Panc1 (cell line): ENCODE data around the gene SDR39U1. TPM values are rescaled to one million over a fixed set of nuclear protein-coding genes. Genes with fewer than 3 reads are reported as not detected.

Experiments used
- ATAC-seq: fragments of 200-7000 bp; cut with Tn5 transposase; 2 replicates; pipeline ENCODE4 v1.9.1; 2020; ENCODE audit warnings: mild to moderate bottlenecking, moderate library complexity
- BruUV-seq: library from RNA; stranded (reverse); fragments of 400-500 nt; replicated peaks from 2 replicates; lab custom pipeline; 2021; lab: Mats Ljungman, UMichigan
- CTCF ChIA-PET: fragments of 300-600 bp; sonication (Branson Sonifier 250); formaldehyde crosslinking; loops from one replicate; lab custom pipeline; 2022; ENCODE audit warnings: antibody characterized with exemption; lab: Charles Lee
- POLR2A ChIA-PET: fragments of 300-600 bp; sonication (Branson Sonifier 250); formaldehyde crosslinking; loops from one replicate; lab custom pipeline; 2022; ENCODE audit warnings: antibody characterized with exemption; lab: Charles Lee
- DNase-seq: peaks from one replicate; pipeline ENCODE4 v3.0.0-alpha.2; 2010; ENCODE audit warnings: low read depth, low spot score
- H3K27ac ChIP-seq: 2 replicates; pipeline ENCODE4 v1.5.1; 2011; ENCODE audit warnings: mild to moderate bottlenecking, low read length, inconsistent platforms
- H3K27me3 ChIP-seq: fragments of 200-500 bp; sonication (Bioruptor generic); 2 replicates; pipeline ENCODE4 v1.6.0; 2014; ENCODE audit warnings: low read length, inconsistent platforms; ENCODE audit not compliant: control insufficient read depth, insufficient read depth
- H3K36me3 ChIP-seq: fragments of 200-500 bp; sonication (Bioruptor generic); 2 replicates; pipeline ENCODE4 v1.5.1; 2014; ENCODE audit warnings: inconsistent platforms, mild to moderate bottlenecking, low read length, moderate library complexity; ENCODE audit not compliant: control insufficient read depth, insufficient read depth
- H3K4me1 ChIP-seq: 2 replicates; pipeline ENCODE4 v1.5.1; 2011; ENCODE audit warnings: inconsistent platforms, mild to moderate bottlenecking, low read length, moderate library complexity; ENCODE audit not compliant: control insufficient read depth, insufficient read depth
- H3K4me3 ChIP-seq, 2 experiments: 2 replicates each; pipeline ENCODE4 v1.5.1; 2011 to 2012; ENCODE audit warnings: low read depth in 2 of 2, low read length in 2 of 2, mild to moderate bottlenecking in 2 of 2, inconsistent platforms in 1 of 2, moderate library complexity in 1 of 2
- H3K9me3 ChIP-seq: fragments of 200-500 bp; sonication (Bioruptor generic); 2 replicates; pipeline ENCODE4 v1.5.1; 2014; ENCODE audit warnings: low read depth, mild to moderate bottlenecking, inconsistent platforms, low read length, moderate library complexity; ENCODE audit not compliant: control insufficient read depth, insufficient read depth
- POLR2AphosphoS5 ChIP-seq: IDR thresholded peaks from 2 replicates; pipeline ENCODE4 v1.6.1; 2012; ENCODE audit warnings: mild to moderate bottlenecking, low read depth, low read length, moderate library complexity
- SIN3A ChIP-seq: IDR thresholded peaks from 2 replicates; pipeline ENCODE4 v1.6.1; 2012; ENCODE audit warnings: low read depth, mild to moderate bottlenecking, low read length, moderate library complexity, borderline replicate concordance; ENCODE audit not compliant: insufficient read depth
- TCF7L2 ChIP-seq: IDR thresholded peaks from 2 replicates; pipeline ENCODE4 v1.6.1; 2011; ENCODE audit warnings: mild to moderate bottlenecking, low read depth, low read length, inconsistent platforms
- in situ Hi-C: cut with HindIII; loops from 2 replicates; pipeline ENCODE4 v1.10.0; 2016; ENCODE audit warnings: low sequenced_read_pairs, low pct_unique_long_range_greater_than_20kb
- intact Hi-C: fragments of 100-400 bp; cut with micrococcal nuclease; formaldehyde crosslinking; loops from one replicate; pipeline ENCODE4 v1.10.0; 2022; ENCODE audit not compliant: unreplicated experiment
- total RNA-seq: library from RNA; stranded (reverse); gene quantifications from one replicate; pipeline ENCODE4 v1.2.1, GENCODE V29; 2021; ENCODE audit not compliant: unreplicated experiment
- TF ChIP-seq, protein P1 (sequence below), 2 experiments: IDR thresholded peaks; 2 replicates each; pipeline ENCODE4 v1.6.1; 2011 to 2012; ENCODE audit warnings: low read depth in 2 of 2, control low read depth in 1 of 2, low read length in 1 of 2, mild to moderate bottlenecking in 1 of 2, moderate library complexity in 1 of 2; ENCODE audit not compliant: insufficient read depth in 1 of 2
- TF ChIP-seq, protein P2 (sequence below): fragments of 450-650 bp; IDR thresholded peaks from 2 replicates; pipeline ENCODE4 v1.5.1; 2017; ENCODE audit warnings: mild to moderate bottlenecking

The SDR39U1 gene
- total RNA-seq, 1 experiment from 2014 or later: 54.2 TPM

DNA sequence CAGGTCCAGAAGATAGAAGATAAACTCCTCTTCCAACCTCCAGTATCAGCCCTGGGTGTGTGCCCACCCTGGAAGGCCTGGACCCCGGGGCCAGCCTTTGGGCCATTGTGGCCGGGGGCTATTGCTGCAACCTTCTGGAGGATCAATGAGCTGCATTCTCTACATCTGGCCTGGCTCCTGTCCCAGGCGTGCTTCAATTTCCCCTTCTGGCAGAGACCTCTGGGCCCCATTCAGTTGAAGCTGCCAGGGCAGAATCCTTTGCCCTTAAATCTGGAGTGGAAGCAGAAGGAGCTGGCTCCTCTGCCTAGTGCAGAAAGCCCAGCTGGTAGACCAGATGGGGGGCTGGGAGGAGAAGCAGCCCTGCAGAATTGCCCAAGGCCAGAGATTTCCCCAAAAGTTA lies 33.8 kb downstream of the SDR39U1 start:
- no peaks in the 10 kb centered on the region; the same call in 1 of the 2 replicates for H3K27me3 ChIP-seq
- in situ Hi-C loops: no loop called here
- ChIA-PET POLR2A (interaction anchor here (0.5 kb wide), 1 partner anchor 14 kb away, joined by 3 read pairs; no protein-coding TSS in a partner anchor), CTCF (interaction anchor here (0.6 kb wide), 1 partner anchor 1102 kb away, joined by 3 read pairs; the partner anchor contains the start of gene BCL2L2)
- no peaks in the 10 kb centered on the region for H3K4me1 ChIP-seq
- intact Hi-C loops: no loop called here
- no peaks in the 10 kb centered on the region for H3K9me3 ChIP-seq
- H3K36me3 ChIP-seq: no peaks in the 10 kb centered on the region
- no TSS peak for BruUV-seq
- no peak overlapping the region for H3K27ac ChIP-seq
- H3K4me3 ChIP-seq: no peak overlapping the region
- DNase-seq: no peak
- TF ChIP-seq TCF7L2 (no peak), POLR2AphosphoS5 (no peak), SIN3A (no peak)
- TF ChIP-seq, protein P1, sequence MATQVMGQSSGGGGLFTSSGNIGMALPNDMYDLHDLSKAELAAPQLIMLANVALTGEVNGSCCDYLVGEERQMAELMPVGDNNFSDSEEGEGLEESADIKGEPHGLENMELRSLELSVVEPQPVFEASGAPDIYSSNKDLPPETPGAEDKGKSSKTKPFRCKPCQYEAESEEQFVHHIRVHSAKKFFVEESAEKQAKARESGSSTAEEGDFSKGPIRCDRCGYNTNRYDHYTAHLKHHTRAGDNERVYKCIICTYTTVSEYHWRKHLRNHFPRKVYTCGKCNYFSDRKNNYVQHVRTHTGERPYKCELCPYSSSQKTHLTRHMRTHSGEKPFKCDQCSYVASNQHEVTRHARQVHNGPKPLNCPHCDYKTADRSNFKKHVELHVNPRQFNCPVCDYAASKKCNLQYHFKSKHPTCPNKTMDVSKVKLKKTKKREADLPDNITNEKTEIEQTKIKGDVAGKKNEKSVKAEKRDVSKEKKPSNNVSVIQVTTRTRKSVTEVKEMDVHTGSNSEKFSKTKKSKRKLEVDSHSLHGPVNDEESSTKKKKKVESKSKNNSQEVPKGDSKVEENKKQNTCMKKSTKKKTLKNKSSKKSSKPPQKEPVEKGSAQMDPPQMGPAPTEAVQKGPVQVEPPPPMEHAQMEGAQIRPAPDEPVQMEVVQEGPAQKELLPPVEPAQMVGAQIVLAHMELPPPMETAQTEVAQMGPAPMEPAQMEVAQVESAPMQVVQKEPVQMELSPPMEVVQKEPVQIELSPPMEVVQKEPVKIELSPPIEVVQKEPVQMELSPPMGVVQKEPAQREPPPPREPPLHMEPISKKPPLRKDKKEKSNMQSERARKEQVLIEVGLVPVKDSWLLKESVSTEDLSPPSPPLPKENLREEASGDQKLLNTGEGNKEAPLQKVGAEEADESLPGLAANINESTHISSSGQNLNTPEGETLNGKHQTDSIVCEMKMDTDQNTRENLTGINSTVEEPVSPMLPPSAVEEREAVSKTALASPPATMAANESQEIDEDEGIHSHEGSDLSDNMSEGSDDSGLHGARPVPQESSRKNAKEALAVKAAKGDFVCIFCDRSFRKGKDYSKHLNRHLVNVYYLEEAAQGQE (IDR thresholded peaks at IDR 0.05; ENCODE audit: insufficient read depth in 1 of 2, low read depth in 2 of 2, low read length in 1 of 2): no peak
- TF ChIP-seq, protein P2, sequence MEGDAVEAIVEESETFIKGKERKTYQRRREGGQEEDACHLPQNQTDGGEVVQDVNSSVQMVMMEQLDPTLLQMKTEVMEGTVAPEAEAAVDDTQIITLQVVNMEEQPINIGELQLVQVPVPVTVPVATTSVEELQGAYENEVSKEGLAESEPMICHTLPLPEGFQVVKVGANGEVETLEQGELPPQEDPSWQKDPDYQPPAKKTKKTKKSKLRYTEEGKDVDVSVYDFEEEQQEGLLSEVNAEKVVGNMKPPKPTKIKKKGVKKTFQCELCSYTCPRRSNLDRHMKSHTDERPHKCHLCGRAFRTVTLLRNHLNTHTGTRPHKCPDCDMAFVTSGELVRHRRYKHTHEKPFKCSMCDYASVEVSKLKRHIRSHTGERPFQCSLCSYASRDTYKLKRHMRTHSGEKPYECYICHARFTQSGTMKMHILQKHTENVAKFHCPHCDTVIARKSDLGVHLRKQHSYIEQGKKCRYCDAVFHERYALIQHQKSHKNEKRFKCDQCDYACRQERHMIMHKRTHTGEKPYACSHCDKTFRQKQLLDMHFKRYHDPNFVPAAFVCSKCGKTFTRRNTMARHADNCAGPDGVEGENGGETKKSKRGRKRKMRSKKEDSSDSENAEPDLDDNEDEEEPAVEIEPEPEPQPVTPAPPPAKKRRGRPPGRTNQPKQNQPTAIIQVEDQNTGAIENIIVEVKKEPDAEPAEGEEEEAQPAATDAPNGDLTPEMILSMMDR: no peak
- no peak for ATAC-seq

GRCh38 chr14:24407608-24408325 lies 34.8 kb downstream of the SDR39U1 start:
- in situ Hi-C loops (no loop called here), intact Hi-C loops (no loop called here)
- no TSS peak for BruUV-seq
- H3K36me3 ChIP-seq: no peaks in the 10 kb centered on the region
- ATAC-seq (no peak), DNase-seq (no peak)
- CTCF ChIA-PET: interaction anchor here (0.6 kb wide), 1 partner anchor 42 kb away, joined by 4 read pairs; no protein-coding TSS in a partner anchor
- no peak overlapping the region for H3K27ac ChIP-seq
- POLR2A ChIA-PET: no interaction called here
- H3K4me3 ChIP-seq: no peak overlapping the region
- H3K27me3 ChIP-seq: peaks cover 3% of the 10 kb centered on the region
- H3K4me1 ChIP-seq: no peaks in the 10 kb centered on the region
- TF ChIP-seq, protein P1 (IDR thresholded peaks at IDR 0.05; ENCODE audit: insufficient read depth in 1 of 2, low read depth in 2 of 2, low read length in 1 of 2): no peak
- TF ChIP-seq TCF7L2 (no peak), SIN3A (no peak), POLR2AphosphoS5 (no peak)
- TF ChIP-seq, protein P2: no peak
- H3K9me3 ChIP-seq: no peaks in the 10 kb centered on the region
